ENCODE results near the gene LPP. TPM values are rescaled to one million over a fixed set of nuclear protein-coding genes. Genes with fewer than 3 reads are reported as not detected.

LPP gene
- total RNA-seq, 1 donor = 77.4 TPM

GRCh38 chr3:188349351-188349901 lies 195.5 kb downstream of the LPP start:
- Histone ChIP-seq H3K4me1 (ENCODE audit: insufficient read depth, low read length) (peaks cover 31% of the 10 kb centered on the region), H3K27ac (ENCODE audit: low read depth, low read length) (peak overlapping the region; percentile 88), H3K9me3 (ENCODE audit: low read depth, low read length) (no peaks in the 10 kb centered on the region), H3K36me3 (ENCODE audit: insufficient read depth, low read length) (no peaks in the 10 kb centered on the region), H4K20me1 (ENCODE audit: insufficient read depth, low read length) (peaks cover 24% of the 10 kb centered on the region), H2AFZ (ENCODE audit: low read length) (no peak overlapping the region), H3K27me3 (ENCODE audit: insufficient read depth, low read length) (no peaks in the 10 kb centered on the region), H3K4me3 (ENCODE audit: insufficient read depth, low read length) (no peak overlapping the region), H3K79me2 (ENCODE audit: insufficient read depth, low read length) (peaks cover 48% of the 10 kb centered on the region), H3K4me2 (ENCODE audit: insufficient read depth, low read length) (peak overlapping the region; percentile 74)
- TF ChIP-seq CTCF (IDR thresholded peaks at IDR 0.05; ENCODE audit: extremely low read depth, low read depth, low read length) = no peak
- DNase-seq (ENCODE audit: insufficient read length, low spot score, missing footprints) = no peak

GRCh38 chr3:188349933-188350332 lies 196.0 kb downstream of the LPP start:
- no peak for DNase-seq (ENCODE audit: insufficient read length, low spot score, missing footprints)
- peaks cover 24% of the 10 kb centered on the region for H4K20me1 ChIP-seq (ENCODE audit: insufficient read depth, low read length)
- peaks cover 28% of the 10 kb centered on the region for H3K4me1 ChIP-seq (ENCODE audit: insufficient read depth, low read length)
- H3K9me3 ChIP-seq (ENCODE audit: low read depth, low read length) = no peaks in the 10 kb centered on the region
- H3K79me2 ChIP-seq (ENCODE audit: insufficient read depth, low read length) = peaks cover 48% of the 10 kb centered on the region
- no peaks in the 10 kb centered on the region for H3K27me3 ChIP-seq (ENCODE audit: insufficient read depth, low read length)
- no peaks in the 10 kb centered on the region for H3K36me3 ChIP-seq (ENCODE audit: insufficient read depth, low read length)
- H3K4me3 ChIP-seq (ENCODE audit: insufficient read depth, low read length) = no peak overlapping the region
- peak overlapping the region; percentile 88 for H3K27ac ChIP-seq (ENCODE audit: low read depth, low read length)
- no peak for TF ChIP-seq CTCF (IDR thresholded peaks at IDR 0.05; ENCODE audit: extremely low read depth, low read depth, low read length)
- no peak overlapping the region for H3K4me2 ChIP-seq (ENCODE audit: insufficient read depth, low read length)
- no peak overlapping the region for H2AFZ ChIP-seq (ENCODE audit: low read length)

GRCh38 chr3:188350961-188351360 lies 197.0 kb downstream of the LPP start:
- Histone ChIP-seq H4K20me1 (ENCODE audit: insufficient read depth, low read length) (peaks cover 24% of the 10 kb centered on the region), H2AFZ (ENCODE audit: low read length) (no peak overlapping the region), H3K79me2 (ENCODE audit: insufficient read depth, low read length) (peaks cover 47% of the 10 kb centered on the region), H3K4me2 (ENCODE audit: insufficient read depth, low read length) (no peak overlapping the region), H3K4me1 (ENCODE audit: insufficient read depth, low read length) (peaks cover 22% of the 10 kb centered on the region), H3K9me3 (ENCODE audit: low read depth, low read length) (no peaks in the 10 kb centered on the region), H3K4me3 (ENCODE audit: insufficient read depth, low read length) (no peak overlapping the region), H3K27ac (ENCODE audit: low read depth, low read length) (no peak overlapping the region), H3K36me3 (ENCODE audit: insufficient read depth, low read length) (no peaks in the 10 kb centered on the region), H3K27me3 (ENCODE audit: insufficient read depth, low read length) (no peaks in the 10 kb centered on the region)
- TF ChIP-seq CTCF (IDR thresholded peaks at IDR 0.05; ENCODE audit: extremely low read depth, low read depth, low read length) = no peak
- no peak for DNase-seq (ENCODE audit: insufficient read length, low spot score, missing footprints)

- H3K27me3 ChIP-seq (ENCODE audit: insufficient read depth, low read length) = no peaks in the 10 kb centered on the region
- H3K4me2 ChIP-seq (ENCODE audit: insufficient read depth, low read length) = no peak overlapping the region
- H2AFZ ChIP-seq (ENCODE audit: low read length) = no peak overlapping the region
- H3K4me1 ChIP-seq (ENCODE audit: insufficient read depth, low read length) = peaks cover 22% of the 10 kb centered on the region
- H3K4me3 ChIP-seq (ENCODE audit: insufficient read depth, low read length) = no peak overlapping the region
- no peak overlapping the region for H3K27ac ChIP-seq (ENCODE audit: low read depth, low read length)
- no peaks in the 10 kb centered on the region for H3K9me3 ChIP-seq (ENCODE audit: low read depth, low read length)
- DNase-seq (ENCODE audit: insufficient read length, low spot score, missing footprints) = no peak
- peaks cover 2% of the 10 kb centered on the region for H3K36me3 ChIP-seq (ENCODE audit: insufficient read depth, low read length)
- TF ChIP-seq CTCF (IDR thresholded peaks at IDR 0.05; ENCODE audit: extremely low read depth, low read depth, low read length) = no peak
- H3K79me2 ChIP-seq (ENCODE audit: insufficient read depth, low read length) = peaks cover 53% of the 10 kb centered on the region
- H4K20me1 ChIP-seq (ENCODE audit: insufficient read depth, low read length) = peaks cover 24% of the 10 kb centered on the region
Measured at GRCh38 chr3:188351648-188352047, 197.7 kb downstream of the LPP start.
